EH (cell line): ENCODE results near the gene ACSS1.
"Not testable (repeated sequence)": the region's sequence is repeated elsewhere in the genome, so short reads cannot be mapped to it uniquely, and the experiment has no call there.

Source experiments
- DNase-seq: peaks from one replicate; pipeline ENCODE4 v3.0.0-alpha.2; 2015; ENCODE audit warnings: low read depth

ACSS1 gene

DNA sequence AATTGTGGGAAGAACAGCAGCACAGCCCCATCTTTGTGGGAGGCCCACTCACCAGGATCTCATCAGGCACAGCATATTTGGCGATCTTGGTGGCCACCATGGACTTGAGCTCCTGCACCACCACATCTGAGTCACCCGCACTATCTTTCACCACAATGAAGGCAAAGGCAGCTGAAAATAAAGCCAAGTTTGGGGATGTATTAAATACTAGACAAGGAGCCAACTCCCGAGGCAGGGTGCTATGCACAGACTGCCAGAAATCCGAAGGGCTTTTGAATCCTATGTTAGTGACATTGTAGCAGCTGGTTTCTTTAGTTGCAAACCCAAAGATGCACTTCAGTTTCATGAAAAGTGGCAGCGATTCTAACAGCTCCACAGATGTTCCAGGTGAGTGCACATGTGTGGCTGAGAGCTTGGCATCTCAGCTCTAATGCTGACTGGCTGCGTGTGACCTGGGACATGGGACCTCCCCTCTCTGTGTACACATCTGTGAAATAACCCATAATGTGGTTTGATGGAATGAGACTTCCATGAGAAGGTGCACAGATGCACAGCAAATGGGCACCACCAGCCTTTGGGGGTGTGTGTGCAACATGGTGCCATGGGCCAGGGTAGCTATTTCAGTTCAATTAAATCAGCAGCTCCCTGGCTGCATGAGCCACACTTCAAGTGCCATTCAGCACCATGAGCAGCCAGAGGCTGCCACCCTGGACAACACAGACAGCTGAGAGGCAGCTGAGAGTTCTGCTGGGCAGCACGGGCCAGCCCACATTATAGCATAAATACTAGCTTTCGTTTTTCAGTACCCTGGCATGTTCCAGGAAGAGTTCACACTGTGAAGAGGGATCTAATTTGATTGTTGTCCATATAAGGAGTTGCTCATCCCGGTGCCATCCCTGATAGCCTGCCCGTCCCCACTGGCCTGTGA is 48.5 kb downstream of the ACSS1 start:
- DNase-seq: peak; percentile 29

DNA sequence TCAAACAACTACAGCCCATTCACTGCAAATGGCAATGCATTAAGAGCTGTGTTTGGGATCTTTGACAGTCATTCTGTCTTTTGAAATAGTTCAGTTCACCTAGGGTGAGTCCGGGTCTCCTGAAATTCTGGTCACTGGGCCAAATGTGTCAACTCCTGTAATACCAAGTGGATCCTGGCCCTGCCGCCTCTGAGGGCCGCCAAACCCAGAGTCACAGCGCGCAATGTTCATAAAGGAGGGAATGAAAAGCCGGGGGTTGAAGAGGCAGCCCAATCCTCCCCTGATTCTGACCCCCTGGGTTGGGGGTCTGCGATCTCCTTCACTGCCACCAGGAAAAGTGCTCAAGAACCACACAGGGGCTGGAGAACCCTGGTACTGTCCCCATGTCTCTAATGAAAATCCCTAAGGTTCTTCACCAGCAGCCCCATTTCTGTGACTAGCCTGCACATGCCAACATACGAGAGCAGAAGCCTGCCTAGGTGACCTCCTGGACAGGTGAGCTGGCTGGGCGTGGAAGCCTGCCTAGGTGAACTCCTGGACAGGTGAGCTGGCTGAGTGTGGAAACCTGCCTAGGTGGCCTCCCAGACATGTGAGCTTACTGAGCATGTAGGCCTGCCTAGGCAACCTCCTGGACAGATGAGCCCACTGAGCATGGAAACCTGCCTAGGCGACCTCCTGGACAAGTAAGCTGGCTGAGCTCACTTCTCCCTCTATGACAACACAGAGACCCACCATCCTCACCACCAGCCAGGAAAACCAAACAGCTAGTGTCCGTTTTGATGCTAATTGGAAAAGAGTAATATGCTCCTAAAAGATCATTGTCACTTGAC is 49.3 kb downstream of the ACSS1 start:
- DNase-seq: no peak

DNA sequence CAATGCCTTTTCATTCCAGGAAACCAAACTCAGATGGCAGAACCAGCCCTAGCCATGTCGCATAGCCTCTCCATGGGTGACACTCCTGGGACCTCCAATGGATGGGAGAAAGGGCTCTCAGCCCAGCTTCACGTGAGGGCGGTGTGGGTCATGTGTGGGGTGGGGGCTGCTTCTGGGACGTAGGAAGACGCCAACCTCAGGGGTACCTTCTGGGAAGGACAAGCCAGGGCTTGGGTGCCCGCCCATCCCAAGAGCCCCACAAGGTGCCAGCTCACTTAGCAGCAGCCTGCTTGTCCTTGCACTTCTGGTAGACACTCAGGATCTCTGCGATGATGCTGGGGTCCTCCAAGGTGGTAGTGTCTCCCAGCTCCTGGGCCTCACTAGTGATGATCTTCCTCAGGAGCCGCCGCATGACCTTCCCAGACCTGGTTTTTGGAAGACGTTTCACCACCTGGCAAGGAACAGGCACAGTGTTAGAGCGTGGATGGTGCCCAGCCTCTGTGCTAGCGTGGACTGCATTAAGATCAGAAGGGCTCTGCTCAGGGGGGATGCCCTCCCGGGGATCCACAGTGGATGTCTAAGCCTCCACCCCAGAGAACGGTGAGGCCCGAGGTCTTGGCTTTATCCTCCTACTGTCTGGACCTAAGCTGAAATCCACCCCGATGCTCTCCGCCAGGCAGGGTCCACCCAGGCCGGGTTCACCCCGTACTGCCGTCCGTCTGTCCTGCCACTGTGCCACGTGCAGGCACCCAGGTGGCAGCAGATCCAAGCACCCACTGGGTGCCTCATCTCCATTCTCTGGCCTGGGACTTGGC is 50.2 kb downstream of the ACSS1 start:
- no peak for DNase-seq

DNA sequence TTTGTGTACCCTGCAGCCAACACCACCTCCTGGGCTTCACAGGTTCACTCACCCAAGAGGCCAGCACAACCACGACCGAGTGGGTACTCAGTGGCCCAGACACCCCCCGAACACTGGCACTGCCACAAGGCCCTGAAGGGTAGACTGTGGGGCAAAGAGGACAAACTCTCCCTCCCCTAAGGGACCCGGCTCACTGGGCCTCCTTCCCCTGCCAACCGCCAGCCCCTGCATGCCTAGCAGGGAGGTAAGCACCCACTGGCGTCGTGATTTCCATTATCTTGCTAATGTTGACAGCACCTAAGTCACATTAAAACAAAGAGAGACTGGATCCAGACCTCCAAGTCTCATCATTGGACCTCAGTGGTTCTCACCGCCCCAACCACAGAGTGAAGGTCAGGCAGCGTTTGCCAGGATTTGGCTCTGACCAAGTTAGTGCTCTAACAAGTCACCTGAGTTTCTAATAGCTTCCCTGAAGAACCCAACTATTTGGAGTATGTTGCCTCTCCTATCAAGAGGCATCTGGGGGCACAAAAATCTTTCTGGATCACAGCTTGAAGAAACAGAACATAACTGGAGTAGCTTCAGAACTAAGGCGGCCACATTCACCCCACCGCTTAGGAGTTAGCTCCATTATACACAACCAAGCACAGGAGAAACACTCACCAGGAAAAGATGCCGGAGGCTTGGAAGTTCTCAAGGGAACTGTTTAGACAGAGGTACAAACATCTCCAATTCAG is 51.3 kb downstream of the ACSS1 start:
- no peak for DNase-seq

DNA sequence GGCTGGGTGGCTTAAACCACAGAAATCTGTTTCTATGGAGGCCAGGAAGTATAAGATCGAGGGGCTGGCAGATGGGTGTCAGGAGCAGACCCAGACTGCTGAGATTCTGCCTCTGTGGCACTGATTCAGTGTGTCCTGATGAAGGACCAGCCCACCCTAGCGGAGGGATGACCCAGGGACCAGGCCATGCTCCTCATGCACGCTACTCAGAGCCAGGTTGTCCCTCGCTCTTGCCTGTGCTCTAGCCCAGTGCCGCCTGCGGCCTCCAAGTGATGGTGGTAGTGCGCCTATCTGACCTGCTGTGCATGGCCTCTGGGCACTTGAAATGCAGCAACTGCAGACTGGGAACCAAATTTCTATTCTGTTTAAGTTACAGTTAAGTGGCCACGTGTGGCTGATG is 52.3 kb downstream of the ACSS1 start:
- DNase-seq: no peak

- DNase-seq: peak; percentile 39
Observed at GRCh38 chr20:25005220-25005619, 52.7 kb downstream of the ACSS1 start.

GRCh38 chr20:25003002-25003401 is 54.9 kb downstream of the ACSS1 start:
- DNase-seq: no peak

DNA sequence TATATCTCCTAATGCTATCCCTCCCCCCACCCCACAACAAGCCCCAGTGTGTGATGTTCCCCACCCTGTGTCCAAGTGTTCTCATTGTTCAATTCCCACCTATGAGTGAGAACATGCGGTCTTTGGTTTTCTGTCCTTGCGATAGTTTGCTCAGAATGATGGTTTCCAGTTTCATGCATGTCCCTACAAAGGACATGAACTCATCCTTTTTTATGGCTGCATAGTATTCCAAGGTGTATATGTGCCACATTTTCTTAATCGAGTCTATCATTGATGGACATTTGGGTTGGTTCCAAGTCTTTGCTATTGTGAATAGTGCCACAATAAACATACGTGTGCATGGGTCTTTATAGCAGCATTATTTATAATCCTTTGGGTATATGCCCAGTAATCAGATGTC is 56.6 kb downstream of the ACSS1 start:
- not testable (repeated sequence) for DNase-seq

- peak; percentile 93 for DNase-seq
Observed at GRCh38 chr20:25000268-25000801, 57.6 kb downstream of the ACSS1 start.

GRCh38 chr20:24999568-24999967 is 58.4 kb downstream of the ACSS1 start:
- DNase-seq: no peak

- DNase-seq: peak; percentile 28
Observed at GRCh38 chr20:24998631-24999445, 59.1 kb downstream of the ACSS1 start.

DNA sequence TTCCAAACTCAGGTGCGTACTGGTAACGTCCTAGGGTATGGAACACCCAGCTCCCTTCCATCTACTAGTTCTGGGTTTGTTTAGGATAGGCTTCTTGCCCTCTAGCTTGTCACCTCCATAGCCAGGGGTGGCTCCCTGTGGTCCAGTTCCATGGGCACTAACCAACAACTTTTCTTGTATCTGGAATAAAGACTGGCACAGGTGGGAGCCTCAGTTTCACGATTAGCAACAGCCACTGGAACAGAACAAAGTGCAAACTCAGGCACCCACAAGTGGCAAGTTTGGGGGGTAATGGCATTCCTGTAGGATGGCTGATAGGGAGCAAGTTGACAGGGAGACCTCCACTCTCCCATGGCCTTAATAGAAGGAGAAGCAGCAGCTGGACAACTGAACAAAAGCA is 59.8 kb downstream of the ACSS1 start:
- DNase-seq: no peak

DNA sequence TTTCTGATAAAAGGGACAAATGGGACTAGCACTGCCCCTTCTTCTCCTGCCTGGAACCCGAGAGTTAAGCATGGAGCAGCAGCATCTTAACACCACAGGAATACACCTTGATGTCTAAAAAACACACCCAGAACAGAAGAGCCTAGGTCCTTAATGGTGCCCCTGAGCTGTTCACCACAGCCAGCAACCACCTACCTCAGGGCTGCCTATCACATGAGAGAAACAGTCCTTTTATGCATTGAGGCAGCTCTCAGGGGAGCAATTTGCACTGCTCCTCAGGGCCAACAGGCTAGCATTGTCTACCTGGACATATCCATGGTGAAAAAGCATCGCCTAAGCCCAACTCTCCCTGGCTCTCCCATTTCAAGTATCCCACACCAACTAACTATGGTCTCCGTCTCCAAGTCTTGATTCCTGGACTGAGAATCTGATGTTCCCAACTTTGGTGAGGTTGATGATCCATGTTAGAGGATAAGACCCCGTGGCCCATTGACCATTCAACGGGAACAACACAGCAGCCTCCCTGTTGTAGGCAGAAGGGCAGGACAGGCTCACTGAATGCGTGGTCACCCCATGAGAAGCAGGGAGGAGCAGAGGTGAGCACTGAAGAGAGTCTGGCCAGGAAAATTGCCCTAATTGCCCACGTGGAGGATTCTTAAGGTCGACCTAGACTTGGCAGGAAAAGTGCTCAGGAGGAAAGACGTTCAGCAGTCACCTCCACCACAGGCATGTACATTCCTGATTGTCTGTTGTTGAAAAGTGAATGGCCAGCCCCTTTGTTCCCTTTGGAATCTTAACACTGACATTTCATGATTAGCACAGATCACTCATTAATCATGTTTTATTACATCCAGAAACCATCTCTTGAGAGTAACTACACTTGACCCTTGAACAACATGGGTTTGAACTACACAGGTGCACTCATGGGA is 61.2 kb downstream of the ACSS1 start:
- DNase-seq: no peak

DNA sequence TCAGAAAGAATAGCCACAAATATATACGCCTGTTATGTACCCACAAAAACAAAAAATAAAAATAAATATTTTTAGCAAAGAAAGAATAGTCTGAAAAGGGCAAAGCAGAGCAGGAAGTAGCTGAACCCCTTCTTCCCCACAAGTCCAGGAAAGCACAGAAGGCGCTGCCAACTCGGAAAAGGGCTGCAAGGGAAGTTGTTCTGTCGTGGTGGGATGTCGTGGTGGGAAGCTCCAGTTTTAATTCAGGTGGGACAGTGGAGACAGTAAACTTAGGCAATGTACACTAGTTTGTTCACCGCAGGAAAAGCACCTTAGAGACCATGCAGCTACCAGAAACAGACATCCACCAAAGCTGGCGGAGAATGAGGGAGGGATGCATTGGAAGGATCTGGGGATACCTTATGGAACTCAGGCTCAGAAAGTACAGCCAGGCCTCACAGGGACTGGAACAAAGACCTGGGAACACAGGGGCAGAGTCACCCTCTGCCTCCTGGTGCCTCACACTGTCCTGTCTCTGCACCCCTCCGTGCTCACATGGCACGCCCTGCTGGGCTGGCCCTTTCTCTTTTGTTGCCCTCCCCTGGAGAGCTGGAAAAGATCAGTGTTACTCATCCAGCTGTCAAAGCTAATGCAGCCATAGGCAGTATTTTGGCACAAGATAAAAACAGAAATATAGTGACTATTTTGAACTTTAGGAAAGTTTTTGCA is 62.0 kb downstream of the ACSS1 start:
- DNase-seq: peak; percentile 32

DNA sequence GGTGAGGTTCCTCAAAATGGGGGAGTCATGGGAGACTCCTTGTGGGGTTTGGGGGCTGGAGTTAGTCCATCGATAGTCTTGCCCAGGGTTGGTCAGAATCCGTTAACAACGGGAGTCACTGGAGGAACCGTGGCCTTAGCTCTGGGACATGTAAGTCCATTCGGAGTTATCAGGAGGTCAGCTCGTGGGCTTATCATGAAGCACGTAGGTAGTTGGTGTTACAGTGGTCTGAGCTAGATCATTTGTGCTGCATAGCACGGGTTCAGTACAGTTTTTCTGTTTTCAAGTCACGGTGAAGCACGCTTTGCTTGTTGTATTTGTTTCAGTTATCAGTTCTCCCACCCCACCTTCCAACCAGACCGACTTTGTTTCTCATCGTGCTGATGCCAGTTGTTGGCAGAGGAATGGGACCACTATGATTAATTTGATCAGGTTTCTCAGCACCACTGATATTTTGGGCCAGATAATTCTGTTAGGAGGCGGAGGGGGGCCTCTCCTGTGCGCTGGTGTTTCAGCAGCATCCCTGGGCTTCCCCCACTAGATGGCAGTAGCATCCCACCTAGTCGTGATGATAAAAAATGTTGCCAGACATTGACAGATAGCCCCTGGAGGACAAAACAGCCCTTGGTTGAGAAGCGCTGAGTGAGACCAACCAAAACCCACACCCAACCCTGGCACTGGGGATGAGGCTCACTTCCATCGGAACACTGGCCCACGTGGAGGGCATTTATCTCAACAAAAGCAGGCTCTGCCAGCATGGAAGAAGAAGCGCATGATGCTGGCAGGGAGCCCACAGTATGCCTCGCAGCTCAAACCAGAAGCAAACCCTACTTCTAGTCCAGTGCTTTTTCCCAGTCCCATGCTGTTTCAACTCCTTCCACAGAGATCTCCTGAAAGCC is 63.2 kb downstream of the ACSS1 start:
- DNase-seq: peak; percentile 80

DNA sequence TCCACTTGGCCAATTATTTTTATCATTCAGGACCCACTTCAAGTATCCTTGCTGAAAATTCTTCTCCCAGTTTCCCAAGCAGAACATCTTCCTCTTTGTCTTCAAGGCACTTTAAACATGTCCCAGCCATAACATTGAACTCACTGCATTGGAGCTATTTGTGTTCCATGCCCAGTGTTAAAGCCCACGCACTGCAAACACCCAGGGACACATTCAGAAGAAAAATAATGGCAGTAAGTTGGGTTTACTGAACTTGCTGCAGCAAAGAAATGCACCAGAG is 63.8 kb downstream of the ACSS1 start:
- DNase-seq: no peak

DNA sequence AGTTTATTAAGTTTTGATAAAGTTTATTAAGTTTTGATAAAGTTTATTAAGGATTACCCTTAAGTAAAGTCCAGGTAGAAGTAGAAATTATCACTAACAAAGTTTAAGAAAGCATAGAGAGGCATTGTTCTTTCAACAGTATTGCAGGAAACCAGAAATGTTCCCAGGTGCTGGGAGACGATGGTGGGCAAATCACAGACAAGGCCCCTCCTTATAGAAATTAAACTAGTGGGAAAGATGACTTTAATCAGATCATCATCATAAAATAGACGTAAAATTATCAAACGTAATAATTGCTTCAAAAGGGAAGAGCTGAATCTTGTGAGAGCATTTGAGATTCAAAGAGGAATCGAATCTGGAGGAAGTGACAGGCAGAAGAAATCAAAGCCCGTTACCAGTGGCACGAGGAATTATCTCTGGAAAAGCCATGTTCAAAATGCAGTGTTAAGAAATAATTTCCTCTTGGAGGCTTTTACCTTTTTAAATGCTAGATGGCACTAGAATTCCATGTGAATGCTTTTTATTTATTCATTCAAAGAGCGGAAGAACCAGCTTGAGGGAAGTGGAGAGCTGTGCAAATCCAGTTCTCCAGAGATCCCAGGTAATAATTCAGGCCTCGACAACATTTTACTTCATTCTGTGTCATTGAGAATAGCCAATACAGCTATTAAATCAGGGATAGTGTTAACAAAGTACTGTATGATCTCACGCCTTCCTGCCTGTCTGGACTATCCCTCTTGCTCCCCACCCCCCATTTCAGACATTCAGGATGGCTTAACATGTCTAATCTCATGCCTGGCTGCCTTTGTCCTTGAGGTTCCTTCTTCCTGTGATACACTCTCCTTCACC is 64.4 kb downstream of the ACSS1 start:
- peak; percentile 57 for DNase-seq
